Stomach smooth muscle (tissue), 2 donors: ENCODE data around the gene KLF16.

Experiments
- H3K27ac ChIP-seq: one replicate; pipeline ENCODE4 v1.7.0; 2013; ENCODE audit warnings: mild to moderate bottlenecking, low read length, inconsistent platforms
- H3K27me3 ChIP-seq, 2 donors: one replicate each; pipeline ENCODE4 v1.7.0; 2013; ENCODE audit warnings: low read length in 2 of 2; ENCODE audit not compliant: insufficient read depth in 2 of 2, control insufficient read depth in 1 of 2
- H3K36me3 ChIP-seq, 2 donors: one replicate each; pipeline ENCODE4 v1.7.0; 2013; ENCODE audit warnings: low read length in 2 of 2; ENCODE audit not compliant: control insufficient read depth in 2 of 2, insufficient read depth in 2 of 2
- H3K4me1 ChIP-seq: one replicate; pipeline ENCODE4 v1.7.0; 2013; ENCODE audit warnings: low read length; ENCODE audit not compliant: control insufficient read depth, insufficient read depth
- H3K4me3 ChIP-seq, 2 donors: one replicate each; pipeline ENCODE4 v1.7.0; 2013; ENCODE audit warnings: low read length in 2 of 2
- H3K9ac ChIP-seq, 2 donors: one replicate each; pipeline ENCODE4 v1.7.0; 2013; ENCODE audit warnings: low read length in 2 of 2, mild to moderate bottlenecking in 1 of 2
- H3K9me3 ChIP-seq, 2 donors: one replicate each; pipeline ENCODE4 v1.7.0; 2013; ENCODE audit warnings: low read length in 2 of 2; ENCODE audit not compliant: control insufficient read depth in 2 of 2
- donor health status: healthy.
- donor health status: Pancreatic carcinoma.

KLF16 gene

GRCh38 chr19:1860042-1860775 lies 3.2 kb downstream of the KLF16 start:
- Histone ChIP-seq H3K27me3 (peaks cover 7 to 34% of the 10 kb centered on the region in 2 donors), H3K36me3 (no peaks in the 10 kb centered on the region), H3K9ac (no peak overlapping the region), H3K4me1 (peaks cover 63% of the 10 kb centered on the region), H3K27ac (no peak overlapping the region), H3K4me3 (peak overlapping the region in 1 of 2 donors; percentile 35), H3K9me3 (no peaks in the 10 kb centered on the region)

GRCh38 chr19:1859331-1859781 lies 4.0 kb downstream of the KLF16 start:
- no peak overlapping the region for H3K9ac ChIP-seq
- H3K9me3 ChIP-seq = no peaks in the 10 kb centered on the region
- H3K27me3 ChIP-seq = peaks cover 7 to 34% of the 10 kb centered on the region in 2 donors
- peaks cover 59% of the 10 kb centered on the region for H3K4me1 ChIP-seq
- no peak overlapping the region for H3K4me3 ChIP-seq
- H3K36me3 ChIP-seq = no peaks in the 10 kb centered on the region
- H3K27ac ChIP-seq = no peak overlapping the region

GRCh38 chr19:1858412-1859081 lies 4.8 kb downstream of the KLF16 start:
- no peak overlapping the region for H3K27ac ChIP-seq
- no peak overlapping the region for H3K9ac ChIP-seq
- no peak overlapping the region for H3K4me3 ChIP-seq

GRCh38 chr19:1857648-1858326 lies 5.6 kb downstream of the KLF16 start:
- Histone ChIP-seq H3K4me3 (no peak overlapping the region), H3K36me3 (no peaks in the 10 kb centered on the region), H3K9ac (peak overlapping the region in 1 of 2 donors; percentile 15), H3K27me3 (peaks cover 7 to 34% of the 10 kb centered on the region in 2 donors), H3K9me3 (no peaks in the 10 kb centered on the region), H3K27ac (peak overlapping the region; percentile 41), H3K4me1 (peaks cover 59% of the 10 kb centered on the region)

More at GRCh38 chr19:1858412-1859081, 4.8 kb downstream of the KLF16 start:
- H3K36me3 ChIP-seq = no peaks in the 10 kb centered on the region
- H3K27me3 ChIP-seq = peaks cover 7 to 34% of the 10 kb centered on the region in 2 donors
- no peaks in the 10 kb centered on the region for H3K9me3 ChIP-seq
- H3K4me1 ChIP-seq = peaks cover 57% of the 10 kb centered on the region

GRCh38 chr19:1856698-1857603 lies 6.4 kb downstream of the KLF16 start:
- H3K9me3 ChIP-seq = no peaks in the 10 kb centered on the region
- H3K27me3 ChIP-seq = peaks cover 9 to 38% of the 10 kb centered on the region in 2 donors
- H3K9ac ChIP-seq = peak overlapping the region; percentile 29 to 41
- H3K4me1 ChIP-seq = peaks cover 55% of the 10 kb centered on the region
- H3K36me3 ChIP-seq = no peaks in the 10 kb centered on the region
- peak overlapping the region; percentile 17 to 64 for H3K4me3 ChIP-seq
- peak overlapping the region; percentile 53 for H3K27ac ChIP-seq

- no peaks in the 10 kb centered on the region for H3K9me3 ChIP-seq
- H3K4me3 ChIP-seq = peak overlapping the region; percentile 17 to 55
- H3K9ac ChIP-seq = peak overlapping the region; percentile 29 to 41
- H3K27me3 ChIP-seq = peaks cover 11 to 39% of the 10 kb centered on the region in 2 donors
- peak overlapping the region; percentile 53 for H3K27ac ChIP-seq
- peaks cover 54% of the 10 kb centered on the region for H3K4me1 ChIP-seq
- no peaks in the 10 kb centered on the region for H3K36me3 ChIP-seq
Observed at GRCh38 chr19:1856345-1856697, 7.1 kb downstream of the KLF16 start.

GRCh38 chr19:1855828-1856255 lies 7.5 kb downstream of the KLF16 start:
- Histone ChIP-seq H3K36me3 (no peaks in the 10 kb centered on the region), H3K27me3 (peaks cover 12 to 34% of the 10 kb centered on the region in 2 donors), H3K9ac (peak overlapping the region; percentile 41 to 51), H3K4me3 (peak overlapping the region; percentile 31 to 55), H3K9me3 (no peaks in the 10 kb centered on the region), H3K4me1 (peaks cover 51% of the 10 kb centered on the region), H3K27ac (peak overlapping the region; percentile 53)

- Histone ChIP-seq H3K27me3 (peaks cover 11 to 30% of the 10 kb centered on the region in 2 donors), H3K9me3 (no peaks in the 10 kb centered on the region), H3K9ac (peak overlapping the region in 1 of 2 donors; percentile 51), H3K27ac (peak overlapping the region; percentile 53), H3K4me3 (peak overlapping the region; percentile 31 to 55), H3K4me1 (peaks cover 45% of the 10 kb centered on the region), H3K36me3 (no peaks in the 10 kb centered on the region)
Observed at GRCh38 chr19:1855040-1855827, 8.1 kb downstream of the KLF16 start.

GRCh38 chr19:1854542-1855039 lies 8.8 kb downstream of the KLF16 start:
- H3K27me3 ChIP-seq = peaks cover 11 to 30% of the 10 kb centered on the region in 2 donors
- H3K36me3 ChIP-seq = no peaks in the 10 kb centered on the region
- no peaks in the 10 kb centered on the region for H3K9me3 ChIP-seq
- H3K4me3 ChIP-seq = no peak overlapping the region
- H3K4me1 ChIP-seq = peaks cover 42% of the 10 kb centered on the region
- H3K9ac ChIP-seq = no peak overlapping the region
- H3K27ac ChIP-seq = no peak overlapping the region
